ENCODE results near the gene RPAP3. TPM values are rescaled to one million over a fixed set of nuclear protein-coding genes. Genes with fewer than 3 reads are reported as not detected.

Gene RPAP3
- total and polyA plus RNA-seq, 4 donors, result 9.5 to 19.9 (median 14.9) TPM

DNA sequence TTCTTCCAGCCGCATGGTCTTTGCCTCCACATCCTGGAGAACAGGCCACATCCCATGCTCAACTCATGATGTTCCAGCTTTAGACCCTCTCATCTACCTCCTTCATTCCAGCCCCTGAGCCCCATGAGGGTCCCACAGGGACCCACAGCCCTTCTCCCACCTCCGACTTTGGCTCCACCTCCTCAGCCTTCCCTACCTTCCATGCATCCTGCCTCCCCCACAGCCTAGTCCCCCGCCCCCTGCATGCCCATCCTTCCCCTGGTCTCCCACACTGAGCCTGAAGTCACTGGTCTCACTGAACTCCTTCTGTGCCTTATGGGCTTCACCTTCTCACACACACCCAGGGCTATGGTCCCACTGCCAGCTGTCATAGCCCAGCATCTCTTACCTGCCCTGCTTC lies 43.1 kb upstream of the RPAP3 start:
- DNase-seq, result no peak
- ATAC-seq (ENCODE audit: insufficient read depth, low FRiP score), result no peak
- no peak overlapping the region for H3K9ac ChIP-seq (ENCODE audit: insufficient read depth in 1 of 2, low read length in 2 of 2)
- no peak overlapping the region for H3K27ac ChIP-seq (ENCODE audit: low read depth in 1 of 2, low read length in 1 of 2)
- no peak overlapping the region for H3K4me3 ChIP-seq
- H3K27me3 ChIP-seq (ENCODE audit: control insufficient read depth in 3 of 3, insufficient read depth in 3 of 3, low read length in 2 of 3), result no peaks in the 10 kb centered on the region
- WGBS, 2 donors, result 96 to 98% methylated on average over 3 of the region's 3 CpGs
- H3K9me3 ChIP-seq (ENCODE audit: control insufficient read depth in 4 of 4, insufficient read depth in 3 of 4, low read length in 3 of 4), result no peaks in the 10 kb centered on the region
- TF ChIP-seq, protein P1, sequence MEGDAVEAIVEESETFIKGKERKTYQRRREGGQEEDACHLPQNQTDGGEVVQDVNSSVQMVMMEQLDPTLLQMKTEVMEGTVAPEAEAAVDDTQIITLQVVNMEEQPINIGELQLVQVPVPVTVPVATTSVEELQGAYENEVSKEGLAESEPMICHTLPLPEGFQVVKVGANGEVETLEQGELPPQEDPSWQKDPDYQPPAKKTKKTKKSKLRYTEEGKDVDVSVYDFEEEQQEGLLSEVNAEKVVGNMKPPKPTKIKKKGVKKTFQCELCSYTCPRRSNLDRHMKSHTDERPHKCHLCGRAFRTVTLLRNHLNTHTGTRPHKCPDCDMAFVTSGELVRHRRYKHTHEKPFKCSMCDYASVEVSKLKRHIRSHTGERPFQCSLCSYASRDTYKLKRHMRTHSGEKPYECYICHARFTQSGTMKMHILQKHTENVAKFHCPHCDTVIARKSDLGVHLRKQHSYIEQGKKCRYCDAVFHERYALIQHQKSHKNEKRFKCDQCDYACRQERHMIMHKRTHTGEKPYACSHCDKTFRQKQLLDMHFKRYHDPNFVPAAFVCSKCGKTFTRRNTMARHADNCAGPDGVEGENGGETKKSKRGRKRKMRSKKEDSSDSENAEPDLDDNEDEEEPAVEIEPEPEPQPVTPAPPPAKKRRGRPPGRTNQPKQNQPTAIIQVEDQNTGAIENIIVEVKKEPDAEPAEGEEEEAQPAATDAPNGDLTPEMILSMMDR (IDR thresholded peaks at IDR 0.05; ENCODE audit: control extremely low read depth, extremely low read depth), result no peak
- peaks cover 1 to 19% (median 7%) of the 10 kb centered on the region in 5 donors for H3K4me1 ChIP-seq (ENCODE audit: control insufficient read depth in 5 of 5, insufficient read depth in 5 of 5, low read length in 5 of 5)
- H3K36me3 ChIP-seq (ENCODE audit: control insufficient read depth in 4 of 4, insufficient read depth in 4 of 4, low read length in 4 of 4), result peaks cover 0 to 24% (median 0%) of the 10 kb centered on the region in 4 donors

DNA sequence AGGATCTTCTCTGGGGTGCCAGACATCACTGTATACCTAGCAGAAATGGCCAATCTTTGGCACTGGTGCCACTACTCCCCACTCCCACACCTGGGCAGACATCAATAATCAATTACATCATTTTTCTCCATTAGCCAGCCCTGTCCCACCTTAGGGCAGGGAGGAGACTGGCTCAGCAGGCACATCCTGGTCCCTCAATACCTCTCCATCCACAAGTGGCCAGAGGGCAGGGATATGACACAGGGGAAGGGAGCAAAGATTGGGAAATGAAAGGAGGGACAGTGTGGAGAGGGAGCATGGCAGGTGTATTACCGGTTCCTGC lies 42.6 kb upstream of the RPAP3 start:
- Histone ChIP-seq H3K4me1 (ENCODE audit: control insufficient read depth in 5 of 5, insufficient read depth in 5 of 5, low read length in 5 of 5) (peaks cover 0 to 14% (median 4%) of the 10 kb centered on the region in 5 donors), H3K4me3 (no peak overlapping the region), H3K27ac (ENCODE audit: low read depth in 1 of 2, low read length in 1 of 2) (no peak overlapping the region), H3K27me3 (ENCODE audit: control insufficient read depth in 3 of 3, insufficient read depth in 3 of 3, low read length in 2 of 3) (no peaks in the 10 kb centered on the region), H3K9ac (ENCODE audit: insufficient read depth in 1 of 2, low read length in 2 of 2) (no peak overlapping the region), H3K9me3 (ENCODE audit: control insufficient read depth in 4 of 4, insufficient read depth in 3 of 4, low read length in 3 of 4) (no peaks in the 10 kb centered on the region), H3K36me3 (ENCODE audit: control insufficient read depth in 4 of 4, insufficient read depth in 4 of 4, low read length in 4 of 4) (peaks cover 0 to 24% (median 0%) of the 10 kb centered on the region in 4 donors)
- ATAC-seq (ENCODE audit: insufficient read depth, low FRiP score) (no peak), DNase-seq (no peak)
- TF ChIP-seq, protein P1 (IDR thresholded peaks at IDR 0.05; ENCODE audit: control extremely low read depth, extremely low read depth), result no peak
- WGBS, 2 donors, result 100% methylated on average over 1 of the region's 1 CpG

DNA sequence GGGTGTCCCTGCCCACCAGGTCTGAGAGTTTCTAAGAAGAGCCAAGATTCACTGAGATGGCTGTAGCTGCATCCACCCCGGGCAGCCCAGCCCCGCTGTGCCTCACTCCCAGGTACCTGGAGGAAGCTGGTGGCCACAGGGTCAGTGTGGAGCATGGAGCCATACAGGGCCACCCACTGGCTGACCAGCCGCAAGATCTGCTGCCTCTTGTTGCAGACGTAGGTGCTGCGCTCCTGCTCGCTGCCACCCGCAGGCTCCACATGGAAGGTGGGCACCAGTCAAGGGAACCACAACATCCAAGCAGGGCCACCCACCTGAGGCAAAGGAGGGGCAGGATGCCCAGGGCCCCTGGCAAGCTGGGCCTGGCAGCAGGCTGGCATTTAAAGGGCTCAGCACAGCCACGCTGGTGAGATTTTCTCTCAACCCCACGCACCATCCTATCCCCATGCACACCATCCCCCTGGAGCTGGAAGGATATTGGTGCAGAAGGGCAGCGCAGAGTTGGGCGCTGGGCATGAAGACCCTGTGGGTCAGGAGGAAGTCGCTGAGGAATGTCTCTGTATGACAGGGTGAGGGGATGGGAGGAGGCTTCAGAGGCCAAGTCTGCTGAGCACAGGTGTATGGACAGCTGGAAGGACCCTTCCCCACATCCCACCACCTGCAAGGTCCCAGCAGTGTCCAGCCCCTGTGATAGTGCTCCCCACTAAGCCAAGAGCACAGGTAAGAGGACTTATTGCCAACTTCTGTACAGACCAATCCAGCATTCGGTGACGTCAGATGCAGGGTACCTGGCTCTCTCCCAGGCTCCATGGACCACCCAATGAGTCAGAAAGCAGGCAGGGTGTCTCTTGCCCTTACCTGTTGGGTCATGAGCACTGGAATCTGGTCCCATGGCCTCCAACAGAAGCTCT lies 42.0 kb upstream of the RPAP3 start:
- H3K9ac ChIP-seq (ENCODE audit: insufficient read depth in 1 of 2, low read length in 2 of 2), result no peak overlapping the region
- no peaks in the 10 kb centered on the region for H3K9me3 ChIP-seq (ENCODE audit: control insufficient read depth in 4 of 4, insufficient read depth in 3 of 4, low read length in 3 of 4)
- TF ChIP-seq, protein P1 (IDR thresholded peaks at IDR 0.05; ENCODE audit: control extremely low read depth, extremely low read depth), result no peak
- no peak overlapping the region for H3K27ac ChIP-seq (ENCODE audit: low read depth in 1 of 2, low read length in 1 of 2)
- no peak for DNase-seq
- peaks cover 0 to 24% (median 0%) of the 10 kb centered on the region in 4 donors for H3K36me3 ChIP-seq (ENCODE audit: control insufficient read depth in 4 of 4, insufficient read depth in 4 of 4, low read length in 4 of 4)
- 93% methylated on average over 14 of the region's 14 CpGs for WGBS, 2 donors
- H3K4me1 ChIP-seq (ENCODE audit: control insufficient read depth in 5 of 5, insufficient read depth in 5 of 5, low read length in 5 of 5), result peaks cover 0 to 9% (median 4%) of the 10 kb centered on the region in 5 donors
- H3K27me3 ChIP-seq (ENCODE audit: control insufficient read depth in 3 of 3, insufficient read depth in 3 of 3, low read length in 2 of 3), result no peaks in the 10 kb centered on the region
- no peak overlapping the region for H3K4me3 ChIP-seq
- no peak for ATAC-seq (ENCODE audit: insufficient read depth, low FRiP score)

Measured in lung (tissue), 12 donors.